SK-N-MC (cell line): ENCODE measurements around the gene CPLANE2.

Experiments used
- EZH2 ChIP-seq: fragments of 200-600 bp; sonication (generic); IDR thresholded peaks from one replicate; pipeline ENCODE4 v1.6.1; 2017; ENCODE audit warnings: antibody characterized with exemption
- FOXP2 ChIP-seq: optimal IDR thresholded peaks from 2 replicates; pipeline ENCODE3; 2011; ENCODE audit warnings: mild to moderate bottlenecking, moderate library complexity; ENCODE audit not compliant: insufficient read depth; ENCODE audit errors: extremely low read length, control extremely low read depth
- POLR2AphosphoS5 ChIP-seq: IDR thresholded peaks from 2 replicates; pipeline ENCODE4 v1.6.1; 2012; ENCODE audit warnings: mild to moderate bottlenecking, low read depth, low read length, borderline replicate concordance

- peak; percentile 98 for TF ChIP-seq POLR2AphosphoS5
- TF ChIP-seq EZH2 = no peak
- TF ChIP-seq FOXP2 = peak; percentile 13
These were observed 30.3 kb downstream of the CPLANE2 start for GRCh38 chr1:16206547-16207317.
